NCI-H2196 (cell line): Measurements from ENCODE around the gene SSB.
"Not testable (repeated sequence)": the region's sequence is repeated elsewhere in the genome, so short reads cannot be mapped to it uniquely, and the experiment has no call there.

Source experiments
- DNase-seq: peaks from one replicate; lab custom pipeline; 2025; ENCODE audit not compliant: unreplicated experiment; lab: John Stamatoyannopoulos, UW

The SSB gene

GRCh38 chr2:169781249-169782013 lies 17.2 kb upstream of the SSB start:
- DNase-seq = no peak

- no peak for DNase-seq
These were observed 16.2 kb upstream of the SSB start for GRCh38 chr2:169782513-169782912.

- DNase-seq = no peak
These were observed 8.1 kb upstream of the SSB start for GRCh38 chr2:169790581-169790980.

GRCh38 chr2:169795181-169795580 lies 3.5 kb upstream of the SSB start:
- no peak for DNase-seq

- no peak for DNase-seq
These were observed 2.2 kb upstream of the SSB start for GRCh38 chr2:169796441-169796840.

GRCh38 chr2:169797601-169798000 lies 1.1 kb upstream of the SSB start:
- no peak for DNase-seq

GRCh38 chr2:169798397-169798717 lies 314 bp upstream of the SSB start:
- no peak for DNase-seq

GRCh38 chr2:169803480-169803879 lies 4.8 kb downstream of the SSB start:
- no peak for DNase-seq

- no peak for DNase-seq
These were observed 7.9 kb downstream of the SSB start for GRCh38 chr2:169806586-169806985.

GRCh38 chr2:169808221-169808620 lies 9.6 kb downstream of the SSB start:
- no peak for DNase-seq

GRCh38 chr2:169815849-169816248 lies 17.2 kb downstream of the SSB start:
- DNase-seq = no peak

- not testable (repeated sequence) for DNase-seq
These were observed 18.3 kb downstream of the SSB start for GRCh38 chr2:169816961-169817360.

GRCh38 chr2:169817369-169817768 lies 18.7 kb downstream of the SSB start:
- DNase-seq = not testable (repeated sequence)

- DNase-seq = no peak
These were observed 19.6 kb downstream of the SSB start for GRCh38 chr2:169818241-169818640.

- no peak for DNase-seq
These were observed 20.4 kb downstream of the SSB start for GRCh38 chr2:169819106-169819505.

GRCh38 chr2:169820101-169820500 lies 21.4 kb downstream of the SSB start:
- not testable (repeated sequence) for DNase-seq

- DNase-seq = no peak
These were observed 23.4 kb downstream of the SSB start for GRCh38 chr2:169822036-169822435.

- no peak for DNase-seq
These were observed 24.2 kb downstream of the SSB start for GRCh38 chr2:169822785-169823392.

GRCh38 chr2:169823996-169824372 lies 25.3 kb downstream of the SSB start:
- DNase-seq = peak; percentile 29

GRCh38 chr2:169824373-169825333 lies 26.0 kb downstream of the SSB start, which contains the start of gene METTL5:
Gene METTL5 (minus strand): TSS chr2:169824905. CDS start chr2:169824597, 308 bp downstream.
- peak; percentile 87 for DNase-seq

GRCh38 chr2:169827272-169828140 lies 28.8 kb downstream of the SSB start, which contains the start of gene UBR3:
Gene UBR3 (plus strand): TSS chr2:169827454. CDS start chr2:169827508, 54 bp downstream.
- DNase-seq = peak; percentile 91
